Renal cortical epithelial cell (primary cell): Measurements from ENCODE around the gene DAPK1. TPM values are rescaled to one million over a fixed set of nuclear protein-coding genes. Genes with fewer than 3 reads are reported as not detected.

Experiments used
- DNase-seq: peaks from one replicate; pipeline ENCODE4 v3.0.0-alpha.2; 2011; ENCODE audit warnings: low read depth
- total RNA-seq: library from RNA; depleted of rRNA; stranded (reverse); fragments of >200 nt; gene quantifications from 2 replicates; pipeline ENCODE4 v1.2.3, GENCODE V29; 2014

Gene DAPK1
- total RNA-seq, 1 donor from 2014 or later: 263 TPM

GRCh38 chr9:87668222-87668621 is 170.6 kb downstream of the DAPK1 start:
- no peak for DNase-seq

DNA sequence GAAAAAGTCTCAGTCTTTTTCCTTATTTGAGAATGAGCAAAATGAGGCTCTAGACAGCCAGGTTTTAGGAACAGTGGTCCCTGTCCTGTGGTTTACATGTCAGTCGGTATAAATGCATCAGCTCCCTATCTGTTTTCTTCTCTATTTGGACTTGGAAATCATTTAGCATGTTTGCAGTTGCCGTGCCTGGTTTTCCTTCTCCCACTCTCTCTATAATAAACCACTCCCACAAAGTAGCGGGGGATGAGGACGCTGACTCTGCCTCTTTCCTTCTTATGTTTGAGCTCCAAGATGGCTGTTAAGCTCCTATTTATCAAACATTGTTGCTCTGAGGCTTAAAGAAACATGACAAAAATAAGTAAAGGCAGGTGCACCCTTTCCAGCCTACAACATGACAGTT is 171.1 kb downstream of the DAPK1 start:
- DNase-seq: no peak

GRCh38 chr9:87670572-87671264 is 173.1 kb downstream of the DAPK1 start:
- no peak for DNase-seq

DNA sequence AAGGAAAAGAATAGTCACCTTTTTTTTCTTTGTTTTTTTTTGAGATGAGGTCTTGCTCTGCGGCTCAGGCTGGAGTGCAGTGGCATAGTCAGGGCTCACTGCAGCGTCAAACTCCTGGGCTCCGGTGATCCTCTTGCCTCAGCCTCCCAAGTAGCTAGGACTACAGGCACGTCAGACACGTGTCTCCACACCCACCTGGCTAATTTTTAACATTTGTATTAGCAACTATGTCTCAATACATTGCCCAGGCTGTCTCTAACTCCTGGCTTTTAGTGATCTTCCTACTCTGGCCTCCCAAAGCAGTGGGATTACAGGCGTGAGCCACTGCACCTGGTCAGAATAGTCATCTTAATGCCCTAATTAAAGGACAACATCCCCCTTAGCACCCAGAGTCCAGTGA is 173.8 kb downstream of the DAPK1 start:
- peak; percentile 62 for DNase-seq

GRCh38 chr9:87671925-87672324 is 174.3 kb downstream of the DAPK1 start:
- DNase-seq: no peak

DNA sequence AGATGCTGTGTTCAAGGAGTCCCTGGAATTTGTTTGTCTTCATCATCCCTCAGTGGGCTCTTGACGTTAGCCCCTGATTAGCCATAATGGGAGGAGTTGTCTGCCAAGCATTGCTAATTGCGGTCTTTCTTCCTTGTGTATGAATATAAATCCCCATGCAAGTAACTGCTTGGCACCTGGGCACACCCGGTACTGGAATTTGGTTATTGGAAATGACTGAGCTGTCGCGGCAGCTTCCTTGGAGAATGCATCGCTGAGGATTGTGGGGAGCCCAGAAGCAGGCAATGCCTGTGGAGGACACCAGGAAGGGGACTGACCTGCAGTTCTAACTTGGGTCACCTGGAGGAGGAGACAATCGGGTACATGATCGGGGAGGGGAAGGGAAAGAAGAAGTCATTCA is 174.9 kb downstream of the DAPK1 start:
- DNase-seq: no peak

DNA sequence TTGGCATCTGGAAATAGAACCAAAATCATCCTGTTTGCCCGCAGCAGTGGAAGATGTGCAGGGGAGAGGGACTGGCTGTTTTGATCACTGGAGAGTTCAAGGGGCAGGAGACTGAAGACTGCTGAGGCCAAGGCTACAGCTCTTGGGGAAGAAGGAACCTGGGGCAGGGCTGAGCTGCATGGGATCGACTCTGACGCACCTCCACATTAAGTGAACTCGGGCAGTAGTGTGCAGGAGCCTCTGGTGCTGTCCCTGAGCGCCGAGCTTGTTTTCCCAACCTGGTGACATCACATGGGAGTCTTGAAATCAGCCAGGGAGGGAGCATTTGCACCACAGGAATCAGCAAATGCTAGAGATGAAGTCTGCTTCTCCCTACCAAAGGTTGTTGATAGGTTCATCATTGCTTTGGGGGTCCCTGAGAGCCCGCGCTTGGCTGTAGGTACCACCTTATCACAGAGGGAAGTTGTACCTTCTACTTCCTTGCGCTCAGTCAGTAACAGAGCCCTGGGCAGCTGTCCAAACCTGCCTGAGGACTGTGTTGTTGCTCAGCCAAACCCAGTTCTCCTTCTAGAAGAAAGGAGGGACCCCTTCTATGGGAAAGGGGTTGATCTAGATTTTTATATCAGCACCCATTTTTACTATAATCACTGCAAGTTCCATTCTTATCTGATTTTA is 175.9 kb downstream of the DAPK1 start:
- no peak for DNase-seq

DNA sequence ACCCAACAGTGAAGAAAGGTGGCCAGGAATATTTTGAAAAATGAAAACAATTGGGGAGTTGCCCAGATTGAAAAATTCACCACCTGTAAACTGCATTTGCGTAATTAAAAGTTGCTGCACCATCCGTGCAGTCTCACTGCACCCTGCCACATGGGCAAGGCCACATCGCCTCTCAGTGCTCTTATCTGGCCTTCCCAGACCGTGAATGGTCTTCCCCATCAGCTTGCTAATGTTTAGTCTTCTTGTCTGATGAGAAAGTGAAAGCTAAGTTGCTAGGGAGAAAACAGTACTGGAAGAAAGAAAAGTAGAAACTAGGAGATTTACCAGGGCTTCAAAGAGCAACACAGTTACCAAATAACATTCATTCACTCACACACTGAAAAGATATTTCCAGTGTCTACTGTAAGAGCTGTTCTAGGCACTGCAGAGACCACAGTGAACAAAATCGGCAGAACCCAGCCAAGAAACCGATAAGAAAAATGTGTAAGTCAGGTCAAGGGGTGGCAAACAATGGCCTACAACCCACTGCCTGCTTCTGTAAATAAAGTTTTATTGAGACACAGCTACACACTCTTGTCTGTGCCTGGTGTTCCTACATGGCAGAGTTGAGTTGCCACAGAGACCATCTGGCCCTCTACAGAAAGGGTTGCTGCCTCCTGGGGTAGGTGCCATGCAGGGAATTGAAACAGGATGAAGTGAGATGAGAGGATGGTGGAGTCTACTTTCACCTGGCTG is 177.1 kb downstream of the DAPK1 start:
- DNase-seq: no peak

- DNase-seq: no peak
These were observed 178.3 kb downstream of the DAPK1 start for GRCh38 chr9:87675906-87676515.

GRCh38 chr9:87676976-87677775 is 179.5 kb downstream of the DAPK1 start:
- peak; percentile 31 for DNase-seq

DNA sequence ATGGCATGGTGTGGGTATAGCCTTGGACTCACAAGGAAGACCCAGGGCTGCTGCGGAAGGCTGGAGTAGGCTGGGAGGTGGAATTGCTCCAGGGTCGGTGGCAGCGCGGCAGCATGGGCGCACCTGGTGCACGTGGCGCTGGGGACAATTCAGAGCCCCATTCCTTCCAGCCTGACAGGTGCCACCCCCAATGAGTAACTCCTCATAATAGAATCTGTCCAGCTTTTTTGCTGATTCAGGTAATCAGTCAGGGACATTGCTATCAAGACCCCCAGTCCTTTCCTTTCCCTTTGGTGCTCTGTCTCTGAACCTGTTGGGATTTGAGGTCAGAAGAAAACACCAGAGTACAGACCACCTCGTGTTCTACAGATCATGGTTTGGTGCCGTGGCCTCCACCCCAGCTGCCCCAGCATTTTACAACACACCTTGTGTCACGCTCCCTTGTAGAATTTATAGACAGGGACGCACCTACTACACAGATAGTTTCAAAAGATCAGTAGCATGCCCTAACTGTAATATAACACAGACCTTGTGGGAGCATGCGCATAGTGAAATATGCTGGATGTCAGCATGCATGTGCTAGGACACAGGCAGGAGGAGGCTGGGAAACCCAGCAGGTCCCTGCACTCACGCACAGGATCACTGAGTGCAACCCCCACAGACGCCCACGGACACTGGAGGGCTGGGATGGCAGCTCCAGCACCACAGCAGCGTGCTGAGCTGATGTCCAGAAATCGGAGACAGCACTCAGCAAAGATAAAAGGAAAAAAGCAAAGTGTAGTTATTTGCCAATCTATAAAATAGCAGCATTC is 180.3 kb downstream of the DAPK1 start:
- DNase-seq: no peak

GRCh38 chr9:87678650-87679355 is 181.1 kb downstream of the DAPK1 start:
- peak; percentile 65 for DNase-seq

GRCh38 chr9:87681271-87682061 is 183.8 kb downstream of the DAPK1 start:
- DNase-seq: no peak

DNA sequence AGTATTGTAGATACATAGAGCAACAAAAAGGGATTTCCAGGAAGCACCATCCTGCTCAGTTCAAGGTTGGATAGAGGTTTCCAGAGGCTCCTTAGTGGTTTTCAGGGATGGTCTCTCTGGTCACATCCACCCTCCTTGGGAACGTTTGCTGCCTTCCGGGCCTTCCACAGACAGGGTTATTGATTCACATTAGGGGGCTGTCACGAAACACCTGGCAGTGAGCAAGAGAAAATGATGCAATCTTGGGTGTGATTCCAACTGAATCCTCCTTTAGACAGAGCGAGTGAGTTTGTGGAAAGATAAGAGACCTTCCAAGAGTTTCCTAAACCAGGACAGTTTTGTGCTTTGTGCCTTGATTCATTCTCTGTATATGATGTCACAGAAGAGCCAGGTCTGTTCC is 184.4 kb downstream of the DAPK1 start:
- no peak for DNase-seq

GRCh38 chr9:87682618-87683017 is 185.0 kb downstream of the DAPK1 start:
- DNase-seq: no peak

DNA sequence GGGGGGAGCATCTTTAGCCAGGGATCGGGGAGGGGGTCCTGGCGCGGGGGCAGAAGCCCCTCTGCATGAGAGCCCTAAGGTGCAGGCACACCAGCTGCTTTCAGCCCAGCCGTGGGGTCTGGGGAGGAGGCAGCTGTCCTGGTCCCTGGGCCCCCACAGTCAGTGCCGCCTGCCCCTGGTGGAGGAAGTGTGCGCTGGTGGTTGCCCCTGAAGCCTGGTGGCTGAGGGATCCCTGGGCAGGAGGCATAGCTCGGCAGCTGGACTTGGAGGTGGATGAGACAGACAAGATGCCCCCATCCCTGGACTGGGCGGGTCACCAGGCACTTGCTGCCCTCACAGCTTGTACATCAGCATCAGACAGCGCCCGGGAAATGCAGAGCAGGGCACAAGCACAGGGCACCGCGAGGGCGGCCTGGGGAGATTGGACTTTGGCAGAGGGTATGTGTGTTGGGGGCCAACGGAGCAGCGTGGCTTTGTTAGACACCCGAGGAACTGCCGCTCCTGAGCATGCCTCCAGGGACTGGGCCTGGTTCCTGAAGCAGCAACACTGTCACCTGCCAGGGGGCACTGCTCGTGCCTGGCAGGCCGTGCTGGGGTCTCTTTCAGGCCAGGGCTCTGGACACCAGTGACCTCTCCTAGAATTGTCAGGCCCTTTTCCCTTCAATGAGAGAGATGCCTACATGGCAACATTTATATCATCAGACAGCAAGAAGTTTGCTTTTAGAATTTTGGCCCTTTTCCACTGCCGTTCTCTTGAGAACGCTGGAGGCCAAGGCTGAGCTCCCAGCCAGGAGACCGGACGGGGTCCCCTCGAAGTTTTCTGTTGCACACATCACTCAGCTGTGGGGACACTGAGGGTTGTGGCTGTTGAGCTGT is 186.3 kb downstream of the DAPK1 start:
- DNase-seq: no peak

GRCh38 chr9:87684627-87685219 is 187.1 kb downstream of the DAPK1 start:
- peak; percentile 23 for DNase-seq

DNA sequence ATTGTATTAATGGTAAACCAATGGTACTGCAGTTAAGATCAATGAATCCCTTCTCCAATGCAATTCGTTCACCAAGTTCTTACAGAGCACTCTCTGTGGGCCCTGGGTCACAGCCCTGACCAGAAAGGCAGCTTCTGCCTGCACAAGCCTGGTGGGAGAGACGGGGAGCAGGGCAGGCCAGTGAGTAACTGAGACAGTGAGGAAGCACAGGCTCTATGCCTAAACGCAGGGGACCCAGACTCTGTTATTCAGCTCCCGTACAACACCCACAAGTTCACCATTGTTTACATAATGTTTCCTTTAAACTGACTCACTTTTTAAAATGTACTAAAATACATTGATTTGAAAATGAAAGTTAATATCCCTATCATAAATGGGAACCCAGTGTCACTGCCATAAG is 187.8 kb downstream of the DAPK1 start:
- no peak for DNase-seq
